ENCODE results near the gene ESRRB.
"Not testable (repeated sequence)": the region's sequence is repeated elsewhere in the genome, so short reads cannot be mapped to it uniquely, and the experiment has no call there.

ESRRB gene

GRCh38 chr14:76518366-76518765, 142.4 kb downstream of the ESRRB start:
- no peak for DNase-seq (ENCODE audit: low read depth)
- no peak for TF ChIP-seq CTCF (IDR thresholded peaks at IDR 0.05; ENCODE audit: control insufficient read depth, insufficient read depth, low read depth, low read length, missing control alignments)
- H3K4me3 ChIP-seq (ENCODE audit: control insufficient read depth, low read depth, low read length) = no peak overlapping the region

DNA sequence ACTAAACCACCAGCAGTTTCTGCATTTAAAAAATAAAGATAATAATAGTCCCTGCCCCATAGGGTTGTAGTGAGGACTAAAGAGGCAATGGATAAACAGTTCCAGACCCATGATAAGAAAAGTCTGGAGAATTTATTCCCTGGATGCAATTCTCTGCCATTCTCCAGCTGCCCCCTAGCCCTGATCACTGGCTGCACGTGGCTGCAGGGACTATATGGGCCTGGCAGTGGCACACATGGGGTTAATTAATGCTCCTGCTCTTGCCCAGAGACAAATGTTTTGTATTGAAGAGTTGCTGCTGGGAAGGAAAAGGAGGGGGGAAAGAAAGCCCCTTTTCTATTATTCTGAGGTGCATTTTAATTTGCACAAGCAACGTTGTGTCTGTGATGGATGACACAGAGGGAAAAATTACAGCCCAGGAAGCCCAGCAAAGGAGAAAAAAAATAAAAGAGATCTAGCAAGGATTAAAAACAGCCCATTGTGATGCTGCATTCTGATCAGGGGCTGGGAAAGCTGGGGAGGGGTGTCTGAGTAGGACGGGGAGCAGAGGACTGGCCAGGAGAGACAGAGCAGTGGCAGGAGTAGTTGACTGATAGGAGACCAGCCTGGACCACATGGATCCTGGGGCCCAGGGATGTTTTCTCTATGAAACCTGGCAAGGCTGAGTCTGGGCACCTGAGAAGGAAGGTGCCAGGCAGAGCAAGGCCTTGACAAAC, 149.3 kb downstream of the ESRRB start:
- no peak for DNase-seq (ENCODE audit: low read depth)
- H3K4me3 ChIP-seq (ENCODE audit: control insufficient read depth, low read depth, low read length) = no peak overlapping the region
- no peak for TF ChIP-seq CTCF (IDR thresholded peaks at IDR 0.05; ENCODE audit: control insufficient read depth, insufficient read depth, low read depth, low read length, missing control alignments)

DNA sequence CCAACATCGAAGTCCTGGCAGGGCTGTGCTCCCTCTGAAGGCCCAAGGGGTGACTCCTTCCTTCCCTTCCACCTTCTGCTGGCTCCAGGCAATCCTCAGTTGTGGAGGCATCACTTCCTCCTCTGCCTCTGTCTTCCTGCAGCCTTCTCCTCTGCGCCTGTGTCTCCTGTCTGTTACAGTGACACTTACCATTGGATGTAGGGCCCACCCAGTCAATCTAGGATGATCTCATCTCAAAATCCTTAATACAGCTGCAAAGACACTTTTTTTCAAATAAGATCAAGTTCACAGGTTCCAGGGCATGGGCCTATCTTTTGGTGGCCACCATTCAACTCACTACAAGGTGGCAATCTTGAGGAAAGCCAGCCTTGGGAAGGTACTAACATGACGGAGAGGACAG, 155.1 kb downstream of the ESRRB start:
- TF ChIP-seq CTCF (IDR thresholded peaks at IDR 0.05; ENCODE audit: control insufficient read depth, insufficient read depth, low read depth, low read length, missing control alignments) = no peak
- DNase-seq (ENCODE audit: low read depth) = no peak
- no peak overlapping the region for H3K4me3 ChIP-seq (ENCODE audit: control insufficient read depth, low read depth, low read length)

GRCh38 chr14:76531821-76532318, 155.9 kb downstream of the ESRRB start:
- DNase-seq (ENCODE audit: low read depth) = no peak
- no peak for TF ChIP-seq CTCF (IDR thresholded peaks at IDR 0.05; ENCODE audit: control insufficient read depth, insufficient read depth, low read depth, low read length, missing control alignments)
- no peak overlapping the region for H3K4me3 ChIP-seq (ENCODE audit: control insufficient read depth, low read depth, low read length)

GRCh38 chr14:76536636-76537035, 160.7 kb downstream of the ESRRB start:
- not testable (repeated sequence) for H3K4me3 ChIP-seq (ENCODE audit: control insufficient read depth, low read depth, low read length); DNase-seq (ENCODE audit: low read depth)

DNA sequence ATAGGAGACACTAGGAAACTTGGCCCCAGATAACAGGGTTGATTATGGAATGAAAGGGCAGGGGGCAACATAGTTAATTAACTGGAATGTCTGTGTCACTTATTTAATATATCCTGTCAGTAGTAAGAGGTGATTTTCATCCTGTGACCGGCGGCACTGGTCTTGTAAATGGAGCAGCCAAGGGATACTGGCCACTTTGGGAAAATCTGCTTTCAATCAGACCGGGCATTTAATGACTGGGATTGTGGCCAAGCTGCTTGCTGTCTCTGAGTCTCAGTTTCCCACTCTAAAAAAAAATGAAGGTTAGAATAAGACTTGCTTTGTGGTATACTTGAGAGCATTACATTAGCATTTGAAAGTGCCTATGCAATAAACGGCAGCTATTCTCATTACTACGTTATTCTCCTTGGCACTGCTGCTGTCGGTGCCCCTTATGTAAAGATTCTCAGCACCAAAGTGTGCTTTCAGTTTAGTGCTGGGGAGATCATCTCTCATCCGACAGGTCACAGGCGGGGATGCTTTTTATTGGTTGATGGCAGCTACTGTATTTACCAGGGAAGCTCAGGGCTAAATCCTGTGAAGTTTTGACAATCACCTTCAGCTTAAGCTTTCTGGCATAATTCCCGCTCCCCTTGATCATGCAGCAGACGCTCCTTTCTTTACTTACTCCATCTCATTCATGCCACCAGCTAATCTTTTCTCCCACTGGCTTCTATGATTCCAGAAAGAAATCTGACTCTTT, 162.1 kb downstream of the ESRRB start:
- TF ChIP-seq CTCF (IDR thresholded peaks at IDR 0.05; ENCODE audit: control insufficient read depth, insufficient read depth, low read depth, low read length, missing control alignments) = no peak
- H3K4me3 ChIP-seq (ENCODE audit: control insufficient read depth, low read depth, low read length) = no peak overlapping the region
- no peak for DNase-seq (ENCODE audit: low read depth)

GRCh38 chr14:76538648-76539008, 162.7 kb downstream of the ESRRB start:
- no peak overlapping the region for H3K4me3 ChIP-seq (ENCODE audit: control insufficient read depth, low read depth, low read length)
- TF ChIP-seq CTCF (IDR thresholded peaks at IDR 0.05; ENCODE audit: control insufficient read depth, insufficient read depth, low read depth, low read length, missing control alignments) = no peak
- DNase-seq (ENCODE audit: low read depth) = no peak
